ENCODE results near the gene BCAN.

The BCAN gene

DNA sequence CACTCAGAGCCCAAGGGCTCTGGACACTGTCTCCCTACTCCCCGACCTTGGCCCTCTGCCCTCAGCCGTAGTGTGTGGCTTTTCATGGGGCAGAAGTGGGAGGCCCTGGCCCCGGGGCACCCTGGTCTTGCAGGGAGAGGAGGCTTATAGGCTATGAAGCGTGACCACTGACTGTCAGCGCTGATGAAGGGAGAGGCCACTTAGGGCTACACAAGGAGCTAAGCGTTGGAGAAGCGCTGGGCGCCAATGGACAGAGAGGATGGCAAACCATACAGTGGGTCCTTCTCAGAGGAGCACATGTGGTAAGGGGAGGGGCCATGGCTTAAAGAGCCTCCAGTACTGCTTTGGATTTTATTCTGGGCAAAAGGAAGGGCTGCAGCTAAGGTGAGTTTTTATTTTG lies 55.6 kb downstream of the BCAN start:
- Histone ChIP-seq H3K4me3 (ENCODE audit: low read length) (no peak overlapping the region), H3K4me2 (ENCODE audit: low read length) (no peak overlapping the region), H3K27me3 (ENCODE audit: control insufficient read depth, low read length) (peaks cover 35% of the 10 kb centered on the region), H4K20me1 (ENCODE audit: control insufficient read depth, insufficient read depth, low read depth, low read length) (no peaks in the 10 kb centered on the region), H3K9me2 (replicated peaks; ENCODE audit: control insufficient read depth, low read length) (no peaks in the 10 kb centered on the region), H3K36me3 (ENCODE audit: control insufficient read depth, low read length) (no peaks in the 10 kb centered on the region), H3K9me3 (ENCODE audit: control insufficient read depth, insufficient read depth, low read length) (no peaks in the 10 kb centered on the region), H3K79me2 (ENCODE audit: control insufficient read depth, low read length) (no peaks in the 10 kb centered on the region), H3F3A (ENCODE audit: control insufficient read depth, insufficient read depth) (no peaks in the 10 kb centered on the region), H3K4me1 (ENCODE audit: control insufficient read depth, low read length) (peaks cover 12% of the 10 kb centered on the region), H3K27ac (ENCODE audit: low read depth, low read length) (no peak overlapping the region)
- no peak for TF ChIP-seq EZH2phosphoT487 (IDR thresholded peaks at IDR 0.05; ENCODE audit: borderline replicate concordance, low read length)
- TF ChIP-seq, protein P1, sequence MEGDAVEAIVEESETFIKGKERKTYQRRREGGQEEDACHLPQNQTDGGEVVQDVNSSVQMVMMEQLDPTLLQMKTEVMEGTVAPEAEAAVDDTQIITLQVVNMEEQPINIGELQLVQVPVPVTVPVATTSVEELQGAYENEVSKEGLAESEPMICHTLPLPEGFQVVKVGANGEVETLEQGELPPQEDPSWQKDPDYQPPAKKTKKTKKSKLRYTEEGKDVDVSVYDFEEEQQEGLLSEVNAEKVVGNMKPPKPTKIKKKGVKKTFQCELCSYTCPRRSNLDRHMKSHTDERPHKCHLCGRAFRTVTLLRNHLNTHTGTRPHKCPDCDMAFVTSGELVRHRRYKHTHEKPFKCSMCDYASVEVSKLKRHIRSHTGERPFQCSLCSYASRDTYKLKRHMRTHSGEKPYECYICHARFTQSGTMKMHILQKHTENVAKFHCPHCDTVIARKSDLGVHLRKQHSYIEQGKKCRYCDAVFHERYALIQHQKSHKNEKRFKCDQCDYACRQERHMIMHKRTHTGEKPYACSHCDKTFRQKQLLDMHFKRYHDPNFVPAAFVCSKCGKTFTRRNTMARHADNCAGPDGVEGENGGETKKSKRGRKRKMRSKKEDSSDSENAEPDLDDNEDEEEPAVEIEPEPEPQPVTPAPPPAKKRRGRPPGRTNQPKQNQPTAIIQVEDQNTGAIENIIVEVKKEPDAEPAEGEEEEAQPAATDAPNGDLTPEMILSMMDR (IDR thresholded peaks at IDR 0.05; ENCODE audit: low read depth, low read length, poor library complexity, severe bottlenecking): no peak

DNA sequence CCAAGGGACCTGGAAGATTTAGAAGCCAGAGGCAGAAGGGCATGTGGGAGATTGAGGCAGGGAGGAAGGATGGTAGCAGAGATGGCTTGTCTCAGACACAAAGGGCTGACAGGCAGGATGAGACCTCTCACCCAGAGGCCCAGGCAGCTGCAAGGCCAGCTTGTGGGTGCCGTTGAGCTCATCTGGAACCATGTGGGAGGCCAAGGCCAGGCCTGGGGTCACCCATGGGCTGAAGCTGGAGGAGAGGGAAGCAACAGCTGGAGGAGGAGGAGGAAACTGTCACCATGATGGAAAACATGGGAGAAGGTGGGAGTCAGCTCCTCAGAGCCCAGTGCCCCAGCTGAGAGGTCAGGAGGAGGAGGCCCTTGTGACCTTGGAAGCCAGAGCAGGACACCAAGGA lies 57.1 kb downstream of the BCAN start:
- no peaks in the 10 kb centered on the region for H3K9me3 ChIP-seq (ENCODE audit: control insufficient read depth, insufficient read depth, low read length)
- no peak overlapping the region for H3K4me3 ChIP-seq (ENCODE audit: low read length)
- no peaks in the 10 kb centered on the region for H3K4me1 ChIP-seq (ENCODE audit: control insufficient read depth, low read length)
- H3K27ac ChIP-seq (ENCODE audit: low read depth, low read length): no peak overlapping the region
- no peaks in the 10 kb centered on the region for H3K79me2 ChIP-seq (ENCODE audit: control insufficient read depth, low read length)
- no peaks in the 10 kb centered on the region for H4K20me1 ChIP-seq (ENCODE audit: control insufficient read depth, insufficient read depth, low read depth, low read length)
- H3K9me2 ChIP-seq (replicated peaks; ENCODE audit: control insufficient read depth, low read length): no peaks in the 10 kb centered on the region
- no peaks in the 10 kb centered on the region for H3F3A ChIP-seq (ENCODE audit: control insufficient read depth, insufficient read depth)
- H3K4me2 ChIP-seq (ENCODE audit: low read length): no peak overlapping the region
- TF ChIP-seq, protein P1 (IDR thresholded peaks at IDR 0.05; ENCODE audit: low read depth, low read length, poor library complexity, severe bottlenecking): no peak
- no peak for TF ChIP-seq EZH2phosphoT487 (IDR thresholded peaks at IDR 0.05; ENCODE audit: borderline replicate concordance, low read length)
- H3K36me3 ChIP-seq (ENCODE audit: control insufficient read depth, low read length): no peaks in the 10 kb centered on the region
- peaks cover 30% of the 10 kb centered on the region for H3K27me3 ChIP-seq (ENCODE audit: control insufficient read depth, low read length)

DNA sequence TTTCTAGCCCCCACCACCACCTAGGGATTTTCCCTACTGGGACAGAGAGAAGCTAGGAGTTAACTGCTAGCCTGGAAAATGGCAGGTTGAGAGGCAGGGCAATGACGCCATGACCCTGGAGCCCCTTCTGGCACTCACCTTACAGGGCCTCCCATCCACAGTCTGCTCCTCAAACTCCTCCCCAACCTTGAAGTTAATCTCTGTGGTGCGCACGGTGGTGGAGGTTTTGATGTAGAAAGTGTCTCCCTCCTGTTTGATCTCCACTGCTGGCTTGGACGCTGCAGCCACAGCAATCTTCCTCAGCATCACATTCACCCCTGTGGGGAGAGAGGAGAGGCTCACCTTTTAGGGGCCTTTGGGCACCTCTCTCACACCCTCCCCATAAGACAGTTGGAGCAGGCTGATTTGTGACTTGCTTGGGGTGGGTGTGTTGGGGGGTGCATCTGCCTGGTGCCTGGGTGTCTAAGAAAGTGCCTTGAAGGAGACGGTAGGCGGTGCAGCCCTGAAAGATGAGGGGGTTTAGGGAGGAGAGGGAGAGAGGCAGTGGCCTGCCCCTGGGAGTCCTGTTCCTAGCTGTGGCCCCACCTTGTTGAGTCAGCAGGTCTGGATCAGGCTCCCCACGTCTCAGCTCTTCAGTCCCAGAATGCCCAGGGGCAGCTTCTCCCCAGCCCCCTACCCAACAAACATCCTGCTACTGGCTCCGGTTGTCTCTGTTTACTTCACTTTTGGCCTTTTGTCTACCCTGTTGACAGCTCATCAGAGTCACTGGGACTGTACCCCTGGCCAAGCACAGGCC lies 59.0 kb downstream of the BCAN start:
- no peaks in the 10 kb centered on the region for H3F3A ChIP-seq (ENCODE audit: control insufficient read depth, insufficient read depth)
- no peak overlapping the region for H3K4me3 ChIP-seq (ENCODE audit: low read length)
- TF ChIP-seq, protein P1 (IDR thresholded peaks at IDR 0.05; ENCODE audit: low read depth, low read length, poor library complexity, severe bottlenecking): no peak
- TF ChIP-seq EZH2phosphoT487 (IDR thresholded peaks at IDR 0.05; ENCODE audit: borderline replicate concordance, low read length): no peak
- no peaks in the 10 kb centered on the region for H3K9me3 ChIP-seq (ENCODE audit: control insufficient read depth, insufficient read depth, low read length)
- no peaks in the 10 kb centered on the region for H3K9me2 ChIP-seq (replicated peaks; ENCODE audit: control insufficient read depth, low read length)
- no peaks in the 10 kb centered on the region for H3K36me3 ChIP-seq (ENCODE audit: control insufficient read depth, low read length)
- peaks cover 8% of the 10 kb centered on the region for H3K4me1 ChIP-seq (ENCODE audit: control insufficient read depth, low read length)
- H3K27ac ChIP-seq (ENCODE audit: low read depth, low read length): no peak overlapping the region
- H3K79me2 ChIP-seq (ENCODE audit: control insufficient read depth, low read length): no peaks in the 10 kb centered on the region
- H3K4me2 ChIP-seq (ENCODE audit: low read length): no peak overlapping the region
- H4K20me1 ChIP-seq (ENCODE audit: control insufficient read depth, insufficient read depth, low read depth, low read length): no peaks in the 10 kb centered on the region
- peaks cover 47% of the 10 kb centered on the region for H3K27me3 ChIP-seq (ENCODE audit: control insufficient read depth, low read length)
